ENCODE measurements around the gene MGAM2.

MGAM2 gene

GRCh38 chr7:142177869-142178268, 66.4 kb downstream of the MGAM2 start:
- DNase-seq, result no peak

GRCh38 chr7:142180426-142180825, 68.9 kb downstream of the MGAM2 start:
- no peak for DNase-seq

- DNase-seq, result no peak
These were observed 69.7 kb downstream of the MGAM2 start for GRCh38 chr7:142181211-142181610.

GRCh38 chr7:142181966-142182365, 70.4 kb downstream of the MGAM2 start:
- DNase-seq, result no peak

- no peak for DNase-seq
These were observed 73.6 kb downstream of the MGAM2 start for GRCh38 chr7:142185069-142185468.

GRCh38 chr7:142185801-142186200, 74.3 kb downstream of the MGAM2 start:
- no peak for DNase-seq

- peak; percentile 59 to 64 for DNase-seq
These were observed 76.6 kb downstream of the MGAM2 start for GRCh38 chr7:142188154-142188553.

- peak in 1 of 2 donors; percentile 70 for DNase-seq
These were observed 77.3 kb downstream of the MGAM2 start for GRCh38 chr7:142188846-142189245.

GRCh38 chr7:142194201-142194600, 82.7 kb downstream of the MGAM2 start:
- DNase-seq, result no peak

- DNase-seq, result no peak
These were observed 84.7 kb downstream of the MGAM2 start for GRCh38 chr7:142196066-142196840.

- DNase-seq, result no peak
These were observed 88.7 kb downstream of the MGAM2 start for GRCh38 chr7:142200206-142200605.

- DNase-seq, result no peak
These were observed 117.1 kb downstream of the MGAM2 start for GRCh38 chr7:142228537-142229104.

- DNase-seq, result peak in 1 of 2 donors; percentile 6
These were observed 120.2 kb downstream of the MGAM2 start for GRCh38 chr7:142231716-142232115.

- DNase-seq, result no peak
These were observed 129.0 kb downstream of the MGAM2 start for GRCh38 chr7:142240546-142240945.

- no peak for DNase-seq
These were observed 132.3 kb downstream of the MGAM2 start for GRCh38 chr7:142243823-142244222.

- no peak for DNase-seq
These were observed 136.9 kb downstream of the MGAM2 start for GRCh38 chr7:142248166-142249160.

- DNase-seq, result no peak
These were observed 138.4 kb downstream of the MGAM2 start for GRCh38 chr7:142249918-142250317.

GRCh38 chr7:142250705-142251104, 139.2 kb downstream of the MGAM2 start:
- no peak for DNase-seq

- DNase-seq, result no peak
These were observed 146.4 kb downstream of the MGAM2 start, which contains the start of gene PRSS58 for GRCh38 chr7:142257958-142258357. Gene PRSS58, minus strand, starts transcription at chr7:142258058. Its CDS starts 351 bp downstream, at chr7:142257707.

- DNase-seq, result no peak
These were observed 152.3 kb downstream of the MGAM2 start for GRCh38 chr7:142263598-142264380.
